Sigmoid colon (tissue), 4 donors: ENCODE measurements around the gene CREB3L4.

ENCODE experiments used
- EP300 ChIP-seq, 4 donors: sonication (generic); formaldehyde crosslinking; IDR thresholded peaks; one replicate each; pipeline ENCODE4 v1.6.1; 2017; ENCODE audit warnings: antibody characterized with exemption in 4 of 4
- POLR2AphosphoS5 ChIP-seq, 4 donors: sonication (generic); formaldehyde crosslinking; IDR thresholded peaks; one replicate each; pipeline ENCODE4 v1.6.1; 2017; ENCODE audit warnings: antibody characterized with exemption in 4 of 4

DNA sequence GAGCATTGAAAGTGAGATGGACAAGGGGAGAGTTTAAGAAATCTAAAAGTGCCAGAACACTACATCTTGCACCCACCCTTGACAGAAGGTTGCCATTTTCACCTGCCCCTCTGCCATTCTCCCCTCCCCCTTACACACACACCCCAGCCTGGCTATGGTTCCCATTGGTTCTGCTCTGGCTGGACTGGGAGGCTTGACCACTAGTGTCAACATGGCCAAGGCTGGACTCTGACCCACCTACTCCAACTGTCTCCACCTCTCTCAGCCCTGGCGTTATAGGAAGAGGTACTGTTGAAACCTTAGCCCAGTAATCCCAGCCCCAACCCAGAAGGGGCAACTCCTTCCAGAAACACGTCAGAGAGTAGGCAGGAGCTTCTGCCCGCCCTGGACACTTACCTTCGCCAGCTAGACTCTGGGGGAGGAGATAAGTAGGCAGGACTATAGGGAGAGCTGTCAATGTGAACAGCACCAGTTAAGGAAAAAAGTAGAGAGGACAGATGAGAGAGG lies 13.8 kb upstream of the CREB3L4 start:
- no peak for TF ChIP-seq POLR2AphosphoS5 (IDR thresholded peaks at IDR 0.05)
- no peak for TF ChIP-seq EP300 (IDR thresholded peaks at IDR 0.05)
